OCI-M1 (cell line): ENCODE measurements around the gene STAB2.
A peak's percentile ranks its signal among the peaks of the same experiment; 100 is the strongest.

Experiments used
- DNase-seq: peaks from one replicate; lab custom pipeline; 2025; lab: John Stamatoyannopoulos, UW

STAB2 gene

DNA sequence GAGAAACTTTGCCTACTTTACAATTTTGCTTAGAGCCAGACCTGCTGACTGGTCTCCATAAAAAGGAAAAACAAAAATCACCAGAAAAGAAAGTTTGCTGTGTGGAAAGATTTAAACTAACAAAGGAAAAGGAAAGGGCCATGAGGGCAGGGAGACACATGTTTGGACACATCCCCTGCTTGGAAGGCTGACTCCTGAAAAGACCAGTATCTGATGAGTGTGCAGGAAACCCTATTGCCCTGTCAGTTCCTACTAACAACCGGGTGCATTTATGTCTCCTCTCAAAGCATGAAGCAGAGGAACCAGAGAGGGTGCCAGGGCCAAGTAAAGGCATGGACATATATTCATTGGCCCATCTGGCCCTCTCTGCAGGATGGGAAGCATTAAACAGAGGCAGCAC lies 7.0 kb upstream of the STAB2 start:
- DNase-seq, result no peak

DNA sequence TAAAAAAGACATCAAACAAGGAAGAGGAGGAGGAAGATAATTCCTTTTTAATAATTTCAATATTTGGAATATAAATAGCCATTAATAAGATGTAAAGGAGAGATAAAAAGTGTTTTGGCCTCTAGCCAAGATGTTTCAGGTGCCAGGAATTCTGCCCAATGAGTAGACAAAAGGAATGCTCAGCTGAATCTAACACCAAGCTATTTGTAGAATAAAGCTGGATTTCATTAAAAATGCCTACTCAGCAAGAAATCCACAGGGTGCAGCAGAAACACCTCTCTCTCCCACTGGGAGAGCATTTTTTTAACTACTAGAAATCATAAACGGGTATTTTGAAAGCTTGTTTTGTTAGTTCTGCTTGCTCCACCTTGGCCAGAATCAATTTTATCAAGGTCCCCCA lies 4.1 kb upstream of the STAB2 start:
- no peak for DNase-seq

DNA sequence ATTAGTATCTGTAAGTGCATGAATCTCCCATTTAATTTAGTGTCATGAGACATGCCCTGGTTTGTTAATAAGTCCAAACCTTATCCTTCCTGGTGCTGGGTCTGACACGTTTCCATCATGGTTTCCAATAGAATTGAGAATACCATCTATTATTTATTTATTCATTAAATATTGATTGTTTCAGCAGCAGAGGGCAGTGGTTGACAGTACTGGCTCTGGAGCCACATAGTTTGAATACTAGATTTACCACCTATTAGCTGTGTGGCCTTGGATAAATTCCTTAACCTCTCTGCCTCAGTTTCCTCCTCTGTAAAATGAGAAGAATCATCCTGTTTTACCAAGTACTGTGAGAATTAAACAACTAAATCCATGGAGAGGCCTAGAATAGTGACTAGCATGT lies 941 bp upstream of the STAB2 start:
- no peak for DNase-seq

DNA sequence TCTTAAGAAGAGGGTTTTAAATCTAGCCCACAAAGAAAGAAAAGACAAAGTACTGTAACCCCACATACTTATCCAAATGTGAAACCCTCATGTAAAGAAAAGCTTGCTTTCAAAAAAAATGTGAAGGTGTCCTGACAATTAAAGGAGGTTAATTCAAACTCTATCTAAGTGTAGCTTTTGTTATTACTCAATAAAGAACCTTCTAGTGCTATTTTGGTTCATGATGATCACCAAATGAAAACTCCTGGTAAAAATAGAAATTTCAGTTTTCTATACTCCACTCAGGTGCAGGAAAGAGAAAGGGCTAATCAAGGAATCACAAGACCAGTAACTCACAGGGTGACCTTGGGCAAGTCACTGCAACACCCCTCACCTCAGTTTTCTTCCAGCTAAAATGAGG lies 1.6 kb downstream of the STAB2 start:
- DNase-seq, result no peak

DNA sequence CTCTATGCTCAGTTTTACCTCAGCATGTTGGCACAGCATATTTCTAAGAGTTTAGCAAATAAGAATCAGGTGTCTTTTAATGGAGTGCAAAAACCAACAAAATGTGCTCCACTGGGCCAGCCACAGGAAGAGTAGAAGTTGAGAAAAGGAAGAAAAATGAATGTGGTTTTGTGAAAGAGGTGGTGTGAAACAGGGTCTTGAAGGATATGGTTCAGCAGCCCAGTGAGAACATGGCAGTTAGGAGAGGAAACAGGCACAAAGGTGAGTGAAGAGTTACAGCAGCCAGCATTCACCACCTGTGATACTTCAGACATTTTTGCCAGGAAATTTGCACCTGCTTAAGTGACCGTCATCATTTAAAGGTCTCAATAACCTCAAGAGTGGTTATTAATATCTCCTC lies 2.4 kb downstream of the STAB2 start:
- no peak for DNase-seq

DNA sequence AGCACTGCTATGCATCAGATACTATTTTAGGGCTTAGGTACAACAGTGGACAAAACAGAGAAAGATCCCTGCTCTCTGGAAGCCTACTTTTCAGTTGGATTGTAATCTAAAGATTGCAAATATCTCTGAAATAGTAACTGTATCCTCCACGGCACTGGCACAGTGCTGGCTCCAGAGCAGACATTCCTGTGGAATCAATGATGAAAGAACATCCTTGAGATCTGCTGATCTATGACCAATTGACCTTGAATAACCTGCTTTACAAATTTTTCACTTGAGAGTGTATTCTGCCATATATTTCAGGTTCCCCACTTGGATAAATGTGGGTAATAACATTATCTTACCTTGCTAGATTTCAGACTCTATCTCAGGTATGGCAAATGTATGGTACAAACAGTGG lies 3.2 kb downstream of the STAB2 start:
- no peak for DNase-seq

DNA sequence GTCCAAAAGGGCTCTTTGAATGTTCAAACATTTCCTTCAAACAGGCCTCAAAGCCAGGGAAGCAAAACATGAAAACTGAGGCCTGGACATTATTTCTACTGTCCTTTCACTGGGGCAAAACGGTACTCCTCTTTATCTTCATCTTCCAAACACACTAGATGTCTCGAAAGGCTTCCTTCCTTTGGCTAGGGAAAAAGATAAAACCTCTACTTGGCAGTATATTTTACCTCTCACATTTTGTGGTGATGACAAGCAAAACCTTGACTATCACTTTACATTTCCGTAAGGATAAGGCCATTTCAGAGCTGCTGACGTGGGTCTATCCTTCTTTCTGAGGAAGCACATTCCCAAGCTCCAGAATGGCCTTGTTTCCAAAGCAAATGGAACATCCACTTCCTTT lies 9.9 kb downstream of the STAB2 start:
- peak; percentile 2 for DNase-seq

DNA sequence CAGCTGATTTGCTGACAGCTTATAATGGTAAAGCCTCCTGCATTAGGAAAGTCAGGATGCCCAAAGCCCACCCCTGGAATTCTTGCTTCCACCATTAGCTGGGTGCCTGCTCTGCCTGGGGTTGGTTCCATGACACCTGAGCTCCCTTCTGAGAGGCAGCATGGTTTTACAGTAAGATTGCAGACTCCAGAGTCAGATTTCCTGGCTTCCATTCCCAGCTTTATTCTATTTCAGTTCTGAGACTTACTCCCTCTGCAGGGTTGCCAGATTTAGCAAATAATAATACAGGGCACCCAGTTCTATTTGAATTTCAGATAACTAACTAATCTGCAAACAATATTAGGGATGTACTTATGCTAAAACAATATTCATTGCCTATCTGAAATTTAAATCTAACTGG lies 12.2 kb downstream of the STAB2 start:
- DNase-seq, result no peak

DNA sequence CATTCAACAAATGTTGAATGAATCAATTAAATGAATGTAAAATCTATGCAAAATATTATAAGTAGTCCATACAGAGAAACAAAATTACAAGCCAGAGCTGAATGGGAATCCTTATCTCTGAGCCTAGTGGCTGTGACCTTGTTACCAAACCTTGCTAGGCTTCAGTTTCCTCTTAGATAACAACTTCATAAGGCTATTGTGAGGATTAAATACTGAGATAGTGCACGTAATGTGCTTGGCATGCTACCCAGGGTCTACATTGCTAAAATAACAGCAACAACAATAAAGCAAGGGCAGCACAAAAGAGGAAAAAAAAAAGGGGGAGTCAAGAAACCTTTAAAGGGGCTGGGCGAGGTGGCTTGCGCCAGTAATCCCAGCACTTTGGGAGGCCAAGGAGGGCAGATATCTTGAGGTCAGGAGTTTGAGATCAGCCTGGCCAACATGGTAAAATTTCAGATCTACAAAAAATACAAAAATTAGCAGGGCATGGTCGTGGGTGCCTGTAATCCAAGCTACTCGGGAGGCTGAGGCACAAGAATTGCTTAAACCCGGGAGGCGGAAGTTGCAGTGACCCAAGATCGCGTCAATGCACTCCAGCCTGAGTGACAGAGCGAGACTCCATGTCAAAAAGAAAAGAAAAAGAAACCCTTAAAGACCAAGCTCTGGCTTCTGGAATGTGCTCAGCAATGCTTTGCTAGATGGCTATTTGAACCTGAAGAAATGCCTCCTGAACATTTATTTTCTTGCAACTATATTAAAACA lies 14.1 kb downstream of the STAB2 start:
- peak; percentile 23 for DNase-seq

DNA sequence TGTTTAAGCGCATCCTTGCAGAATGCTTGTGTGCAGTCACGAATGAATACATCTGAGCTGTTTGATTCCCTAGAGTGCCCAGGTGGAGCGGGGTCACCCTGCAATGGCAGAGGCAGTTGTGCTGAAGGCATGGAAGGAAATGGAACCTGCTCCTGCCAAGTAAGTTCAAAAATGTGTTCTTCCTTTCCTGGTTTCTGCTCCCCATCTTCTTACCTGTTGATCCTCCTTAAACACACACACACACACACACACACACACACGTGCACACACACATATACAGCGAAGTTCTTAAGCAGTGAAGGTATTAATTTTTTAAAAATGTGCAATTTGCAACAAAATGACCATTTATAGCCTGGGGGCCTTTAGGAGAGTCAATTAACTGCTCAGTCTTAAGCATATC lies 33.3 kb downstream of the STAB2 start:
- no peak for DNase-seq

DNA sequence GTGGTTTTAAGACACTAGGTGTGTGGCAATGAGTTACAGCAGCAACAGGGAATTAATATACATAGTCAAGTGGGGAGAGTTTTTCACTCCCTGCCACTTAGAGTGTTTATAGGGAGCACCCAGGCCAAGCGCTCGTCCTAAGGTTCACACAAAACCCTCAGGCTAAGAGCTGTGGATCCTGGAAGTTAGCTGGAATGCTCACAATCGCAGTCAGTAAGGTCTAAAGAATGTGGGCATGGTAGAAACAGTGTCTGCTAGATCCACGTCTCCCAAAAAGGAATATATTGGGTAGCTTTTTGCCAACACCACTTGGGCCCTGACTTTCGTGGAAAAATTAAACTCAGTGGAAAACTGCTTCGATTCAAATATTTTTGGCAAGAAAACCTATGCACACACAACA lies 36.6 kb downstream of the STAB2 start:
- DNase-seq, result no peak

DNA sequence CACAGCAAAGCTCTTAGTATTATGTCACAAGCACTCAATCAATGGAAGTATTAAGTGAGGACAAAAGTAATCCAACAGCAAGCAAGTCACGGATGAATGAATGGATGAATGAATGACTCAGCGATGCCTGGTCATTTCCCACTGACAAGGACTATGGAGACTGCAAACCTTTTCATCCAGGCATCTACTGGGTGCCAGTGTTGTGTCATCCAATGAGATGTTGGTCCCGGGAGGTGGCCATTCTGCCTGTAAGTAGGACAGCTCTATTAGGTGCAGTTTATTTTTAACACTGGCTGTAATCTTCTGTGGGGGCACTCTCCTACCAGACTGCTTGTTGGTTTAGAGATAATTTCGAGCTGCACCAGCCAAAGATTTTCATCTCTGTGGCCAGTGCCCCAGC lies 39.4 kb downstream of the STAB2 start:
- no peak for DNase-seq

DNA sequence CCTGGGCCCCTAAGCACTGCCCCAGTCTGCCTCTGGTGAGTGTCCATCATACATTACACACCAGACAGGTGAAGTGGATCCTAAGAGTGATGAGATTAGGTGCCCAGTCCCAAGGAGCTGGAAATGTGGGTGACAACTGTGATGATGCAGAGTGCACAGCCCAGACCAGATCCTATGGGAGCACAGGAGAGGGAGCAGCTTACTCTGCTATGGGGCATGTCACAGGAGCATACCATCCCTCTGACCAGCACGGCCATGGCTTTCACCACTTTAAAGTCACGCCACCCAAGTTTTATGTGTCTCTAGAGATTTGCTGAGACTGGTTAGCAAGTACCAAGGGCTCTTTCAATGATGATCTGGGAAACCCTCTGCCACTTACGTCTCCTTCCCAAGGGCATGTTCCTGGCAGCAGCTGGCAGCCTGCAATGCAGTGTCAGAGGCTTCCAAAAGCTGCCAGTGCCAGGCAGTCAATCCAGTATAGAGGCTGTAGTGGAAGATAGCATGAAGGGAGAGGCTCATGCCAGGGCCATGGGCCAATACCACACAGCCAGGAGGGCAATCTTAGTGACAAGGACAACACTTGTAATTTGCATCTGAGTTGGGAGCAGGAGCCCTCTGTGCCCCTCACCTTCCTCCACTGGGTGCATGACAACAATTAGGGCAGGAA lies 40.2 kb downstream of the STAB2 start:
- no peak for DNase-seq

DNA sequence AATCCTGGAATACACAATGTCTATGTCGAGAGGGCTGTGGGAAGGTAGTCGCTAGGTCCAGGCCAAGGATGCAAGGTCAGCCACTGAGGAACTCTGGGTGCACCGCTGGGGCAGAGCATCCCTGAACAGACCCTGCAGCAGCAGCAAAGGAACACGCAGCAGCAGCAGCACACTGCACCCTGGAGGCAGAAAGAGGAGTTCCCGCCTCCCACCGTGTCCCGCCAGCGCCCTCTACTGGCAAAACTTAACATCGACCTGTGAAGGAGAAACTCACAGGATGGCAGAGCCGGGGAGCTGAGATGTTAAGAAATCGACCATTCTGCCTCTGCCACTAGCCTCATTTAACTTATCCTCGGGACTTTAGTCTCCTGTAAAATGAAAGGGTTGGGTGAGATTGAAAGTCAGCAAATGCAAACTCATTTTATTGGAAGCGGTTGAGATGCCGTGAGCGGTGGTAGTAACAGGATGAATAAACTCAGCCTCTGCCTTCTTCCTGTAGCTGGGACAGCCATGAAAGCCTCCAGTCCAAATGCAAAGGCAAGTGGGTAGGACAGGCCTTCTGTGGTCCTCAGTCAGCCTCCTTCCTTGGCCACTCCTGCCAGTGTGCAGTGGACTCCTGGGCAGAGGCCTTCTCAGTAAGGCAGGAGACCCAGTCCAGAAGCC lies 45.6 kb downstream of the STAB2 start:
- DNase-seq, result peak; percentile 89

DNA sequence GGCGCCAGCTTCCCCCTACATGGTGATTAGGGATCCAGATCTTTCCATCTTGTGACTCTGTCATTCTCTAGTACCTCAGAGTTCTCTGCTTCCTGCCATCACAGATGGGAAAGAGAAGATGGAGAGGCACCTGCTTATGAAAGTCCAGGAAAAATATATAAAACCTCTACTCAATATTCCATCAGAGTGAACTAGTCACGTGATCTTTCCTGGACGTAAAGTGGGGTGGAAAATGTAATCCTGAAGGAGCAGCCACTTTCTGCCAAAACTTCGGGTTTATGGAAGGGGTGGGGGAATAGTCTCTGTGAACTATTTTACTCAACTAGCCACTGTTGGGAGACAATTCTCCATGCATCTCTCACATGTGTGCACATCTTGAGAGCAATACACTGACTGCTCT lies 47.7 kb downstream of the STAB2 start:
- DNase-seq, result no peak

DNA sequence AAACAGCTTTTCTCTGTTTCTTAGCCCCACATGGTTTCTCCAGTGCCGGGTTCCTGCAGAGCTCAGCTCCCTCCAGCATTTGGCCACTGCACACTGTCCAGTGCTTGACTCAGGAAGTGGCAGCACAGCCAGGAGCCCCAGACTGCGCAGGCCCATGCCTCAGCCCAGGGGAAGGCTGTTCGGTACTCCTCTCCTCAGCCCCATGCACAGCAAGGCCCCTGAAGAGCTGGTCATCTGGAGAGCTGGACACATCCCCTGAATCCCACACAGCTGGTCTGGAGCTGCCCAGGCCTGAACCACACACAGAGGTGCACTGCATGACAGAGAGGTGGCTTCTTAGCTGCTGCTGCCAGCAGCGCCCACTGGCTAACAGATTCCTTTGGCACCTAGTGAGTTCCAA lies 48.3 kb downstream of the STAB2 start:
- no peak for DNase-seq

DNA sequence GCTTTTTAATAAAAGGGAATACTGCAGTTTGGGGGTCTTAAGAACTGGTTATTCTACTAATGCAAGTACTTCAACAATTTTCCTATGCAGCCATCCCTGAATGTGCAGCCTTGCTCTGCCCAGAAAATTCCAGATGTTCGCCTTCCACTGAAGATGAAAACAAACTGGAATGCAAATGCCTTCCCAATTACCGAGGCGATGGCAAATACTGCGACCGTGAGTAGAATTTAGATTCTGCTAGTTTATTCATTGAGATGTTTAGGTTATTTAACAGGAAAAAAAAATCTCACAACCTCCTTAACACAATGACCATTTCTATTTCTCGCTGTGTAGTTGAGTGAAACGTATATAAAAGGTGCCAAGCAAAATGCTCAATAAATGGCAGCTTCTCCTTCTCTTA lies 49.9 kb downstream of the STAB2 start:
- DNase-seq, result no peak

DNA sequence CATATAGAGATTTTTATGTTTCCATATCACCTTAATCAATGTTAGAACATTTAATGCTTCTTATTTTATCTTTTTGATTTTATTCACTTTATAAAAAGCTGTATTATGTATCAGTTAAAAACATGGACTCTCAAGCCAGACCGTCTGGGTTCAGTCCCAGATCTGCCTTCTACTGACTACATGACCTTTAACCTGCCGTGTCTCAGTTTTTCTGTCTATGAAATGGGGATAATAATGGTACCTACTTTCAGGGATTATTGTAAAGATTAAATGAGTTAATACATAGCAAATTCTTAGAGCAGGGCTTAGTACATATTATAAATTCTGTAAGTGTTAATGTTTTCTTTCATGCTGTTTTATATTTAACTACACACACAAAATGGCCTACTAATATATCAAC lies 50.4 kb downstream of the STAB2 start:
- DNase-seq, result no peak

DNA sequence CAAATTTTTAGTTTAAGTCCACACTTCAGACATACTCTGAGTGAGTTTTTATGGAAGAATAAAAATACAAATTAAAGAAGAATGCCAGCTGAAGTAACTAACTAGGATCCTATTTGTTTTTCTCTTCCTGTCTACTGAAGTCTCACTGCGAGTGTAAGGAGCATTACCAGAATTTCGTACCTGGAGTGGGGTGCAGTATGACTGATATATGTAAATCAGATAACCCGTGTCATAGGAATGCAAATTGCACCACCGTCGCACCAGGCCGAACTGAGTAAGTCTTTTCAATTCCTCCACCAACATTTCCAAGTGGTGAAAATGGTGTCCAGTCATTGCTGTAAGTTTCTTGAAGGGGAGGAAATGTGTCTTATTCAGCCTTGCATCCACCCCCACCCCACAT lies 52.9 kb downstream of the STAB2 start:
- no peak for DNase-seq

DNA sequence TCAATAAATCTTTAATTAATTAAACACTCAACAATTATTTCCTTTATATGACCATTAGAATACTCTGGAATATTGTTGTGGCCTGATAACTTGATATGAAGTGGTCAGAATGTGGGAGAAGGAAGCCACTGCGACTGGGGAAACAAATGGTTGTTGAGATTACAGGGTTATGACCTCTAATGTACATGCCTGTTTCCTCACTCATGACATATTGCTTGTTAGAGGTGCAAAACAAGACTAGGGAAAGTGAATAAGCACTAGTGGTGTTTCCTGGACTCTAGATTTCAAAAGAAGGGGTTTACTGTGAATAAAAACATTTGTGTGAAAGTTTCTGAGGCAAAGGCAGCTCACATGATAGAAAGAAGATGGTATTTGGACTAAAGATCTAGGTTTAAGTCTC lies 53.3 kb downstream of the STAB2 start:
- no peak for DNase-seq

DNA sequence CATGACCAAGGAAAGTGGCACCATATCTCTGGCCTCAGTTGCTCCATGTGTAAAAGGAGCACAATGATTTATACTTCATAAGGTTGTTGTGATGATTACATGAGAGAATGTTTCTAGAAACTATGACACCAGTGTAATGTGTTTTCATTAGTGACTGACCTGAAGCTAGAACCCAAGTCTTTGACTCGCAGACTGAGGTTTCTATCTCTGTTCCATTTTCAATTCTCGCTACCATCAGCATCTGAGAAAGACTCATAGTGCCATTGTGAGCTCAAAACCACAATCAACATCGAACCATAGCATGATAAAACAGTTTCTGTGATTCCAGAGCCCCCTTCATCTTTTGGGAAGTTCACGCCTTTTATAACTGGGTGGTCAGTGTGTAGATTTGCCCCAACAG lies 53.8 kb downstream of the STAB2 start:
- DNase-seq, result no peak

DNA sequence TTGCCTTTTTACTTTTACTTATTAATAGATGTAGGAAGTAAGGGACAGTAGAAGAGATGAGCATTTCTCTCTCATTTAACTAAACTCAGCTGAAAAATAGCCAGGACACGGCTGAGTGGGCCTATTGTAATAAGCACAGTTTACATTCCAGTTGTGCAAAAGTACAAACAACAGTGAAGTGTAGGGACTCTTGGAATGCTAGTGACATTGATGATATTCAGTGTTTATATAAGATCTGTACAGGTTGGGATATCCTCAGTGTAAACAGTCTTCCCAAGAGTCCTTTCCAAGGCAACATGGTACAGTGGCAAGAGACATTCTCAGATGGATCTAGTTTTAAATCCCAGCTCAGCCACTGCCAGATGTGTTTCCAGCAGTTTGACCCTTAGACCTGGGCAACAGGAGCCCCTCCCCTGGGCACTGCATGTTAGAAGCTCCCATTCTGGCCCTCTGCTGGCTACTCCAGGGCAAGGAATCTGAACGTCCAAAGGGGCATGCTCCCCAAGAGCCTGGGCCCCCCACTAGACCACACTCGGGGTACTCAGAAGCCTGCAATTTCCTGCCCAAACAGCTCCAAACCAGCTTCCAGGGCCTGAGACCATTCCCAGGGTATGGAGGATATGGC lies 55.3 kb downstream of the STAB2 start:
- DNase-seq, result no peak

DNA sequence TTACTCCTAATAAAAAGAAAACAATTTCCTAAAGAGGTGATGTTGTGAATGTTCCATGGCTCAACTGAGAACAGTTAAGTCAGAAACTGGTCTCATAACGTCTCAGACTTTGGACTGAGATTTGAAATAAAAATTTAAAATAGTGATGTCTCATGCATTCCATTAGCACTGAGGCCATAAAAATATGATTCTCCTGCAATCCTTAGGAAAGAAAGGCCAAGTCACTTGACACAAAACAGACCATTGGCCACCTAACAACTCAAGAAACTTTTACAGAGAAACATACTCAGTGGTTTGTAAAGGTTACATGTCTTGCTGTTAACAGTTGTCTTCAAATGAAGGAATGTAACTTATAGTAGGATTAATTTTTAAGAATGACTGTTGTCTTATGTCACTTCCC lies 58.1 kb downstream of the STAB2 start:
- no peak for DNase-seq
